Prostate gland (tissue), 2 donors: ENCODE results near the gene TAF11. TPM values are rescaled to one million over a fixed set of nuclear protein-coding genes. Genes with fewer than 3 reads are reported as not detected.

Experiments used
- DNase-seq: peaks from one replicate; pipeline ENCODE4 v3.0.0-alpha.2; 2019; ENCODE audit warnings: low spot score
- H3K27ac ChIP-seq, 2 donors: fragments of 200-600 bp; sonication (generic); 2 replicates each; pipeline ENCODE4 v1.5.1; 2017 to 2019
- H3K27me3 ChIP-seq: fragments of 200-600 bp; sonication (generic); replicated peaks from 2 replicates; pipeline ENCODE4 v1.5.1; 2019; ENCODE audit not compliant: insufficient read depth
- H3K36me3 ChIP-seq, 2 donors: fragments of 200-600 bp; sonication (generic); 1 replicate in 1 of 2; 2 replicates in 1 of 2; pipeline versions ENCODE4 v1.5.1 to v1.8.1; 2017 to 2019
- H3K4me1 ChIP-seq: fragments of 200-600 bp; sonication (generic); replicated peaks from 2 replicates; pipeline ENCODE4 v1.5.1; 2019
- H3K4me3 ChIP-seq, 2 donors: fragments of 200-600 bp; sonication (generic); 2 replicates each; pipeline ENCODE4 v1.5.1; 2017 to 2019
- H3K9me3 ChIP-seq: fragments of 200-600 bp; sonication (generic); 2 replicates; pipeline ENCODE4 v1.5.1; 2017
- CTCF ChIP-seq, 4 experiments: fragments of 200-600 bp in 2 of 4; fragments of 450-650 bp in 2 of 4; sonication (generic) in 2 of 4; IDR thresholded peaks; 1 replicate in 3 of 4; 2 replicates in 1 of 4; pipeline ENCODE4 v1.5.1; 2016 to 2019; ENCODE audit warnings: antibody characterized with exemption in 4 of 4, mild to moderate bottlenecking in 2 of 4, moderate library complexity in 2 of 4
- POLR2A ChIP-seq: fragments of 450-650 bp; IDR thresholded peaks from one replicate; pipeline ENCODE4 v1.6.1; 2016; ENCODE audit warnings: antibody characterized with exemption, mild to moderate bottlenecking
- POLR2AphosphoS5 ChIP-seq: sonication (generic); formaldehyde crosslinking; IDR thresholded peaks from one replicate; pipeline ENCODE4 v1.6.1; 2017; ENCODE audit warnings: antibody characterized with exemption
- WGBS: methylation state at CpG from one replicate; pipeline ENCODE4 v1.1.5; 2018; 5-methylcytosine and 5-hydroxymethylcytosine counted together
- intact Hi-C: fragments of 100-400 bp; cut with DNase I; formaldehyde crosslinking; loops from one replicate; pipeline ENCODE4 v1.14.2; 2022
- total RNA-seq, 2 donors: library from RNA; depleted of rRNA; stranded (reverse); fragments of >200 nt; gene quantifications; one replicate each; pipeline ENCODE4 v1.1.0, GENCODE V29; 2016

TAF11 gene
- total RNA-seq, 2 donors from 2014 or later, result 14.8 to 38.6 TPM

GRCh38 chr6:34928695-34929094 is 40.9 kb upstream of the TAF11 start:
- DNase-seq, result no peak
- Histone ChIP-seq H3K4me1 (no peaks in the 10 kb centered on the region), H3K36me3 (no peaks in the 10 kb centered on the region), H3K27me3 (no peaks in the 10 kb centered on the region), H3K27ac (no peak overlapping the region), H3K4me3 (no peak overlapping the region), H3K9me3 (no peaks in the 10 kb centered on the region)
- TF ChIP-seq POLR2A, result no peak
- TF ChIP-seq CTCF (IDR thresholded peaks at IDR 0.05), result no peak
- no peak for TF ChIP-seq POLR2AphosphoS5
- 96% methylated on average over 1 of the region's 1 CpG for WGBS
- intact Hi-C loops, result no loop called here

GRCh38 chr6:34928220-34928619 is 40.4 kb upstream of the TAF11 start:
- no peaks in the 10 kb centered on the region for H3K36me3 ChIP-seq
- TF ChIP-seq POLR2A (no peak), CTCF (IDR thresholded peaks at IDR 0.05) (no peak), POLR2AphosphoS5 (no peak)
- DNase-seq, result no peak
- H3K4me3 ChIP-seq, result no peak overlapping the region
- H3K27ac ChIP-seq, result no peak overlapping the region
- H3K9me3 ChIP-seq, result no peaks in the 10 kb centered on the region
- WGBS, result 81% methylated on average over 3 of the region's 3 CpGs
- H3K27me3 ChIP-seq, result no peaks in the 10 kb centered on the region
- no peaks in the 10 kb centered on the region for H3K4me1 ChIP-seq
- intact Hi-C loops, result no loop called here

GRCh38 chr6:34926655-34927054 is 38.8 kb upstream of the TAF11 start:
- intact Hi-C loops, result no loop called here
- Histone ChIP-seq H3K4me1 (no peaks in the 10 kb centered on the region), H3K4me3 (no peak overlapping the region), H3K27ac (no peak overlapping the region), H3K36me3 (no peaks in the 10 kb centered on the region), H3K9me3 (no peaks in the 10 kb centered on the region), H3K27me3 (no peaks in the 10 kb centered on the region)
- TF ChIP-seq POLR2AphosphoS5 (no peak), POLR2A (no peak), CTCF (IDR thresholded peaks at IDR 0.05) (no peak)
- no peak for DNase-seq

- H3K27ac ChIP-seq, result no peak overlapping the region
- intact Hi-C loops, result no loop called here
- no peak overlapping the region for H3K4me3 ChIP-seq
- H3K4me1 ChIP-seq, result no peaks in the 10 kb centered on the region
- H3K36me3 ChIP-seq, result no peaks in the 10 kb centered on the region
- no peak for DNase-seq
- 90% methylated on average over 9 of the region's 9 CpGs for WGBS
- H3K9me3 ChIP-seq, result no peaks in the 10 kb centered on the region
- no peak for TF ChIP-seq CTCF (IDR thresholded peaks at IDR 0.05)
- TF ChIP-seq POLR2AphosphoS5, result no peak
- no peak for TF ChIP-seq POLR2A
- H3K27me3 ChIP-seq, result no peaks in the 10 kb centered on the region
These were observed 37.2 kb upstream of the TAF11 start for GRCh38 chr6:34924831-34925625.

- intact Hi-C loops, result no loop called here
- no peak for TF ChIP-seq POLR2AphosphoS5
- TF ChIP-seq CTCF (IDR thresholded peaks at IDR 0.05), result no peak
- no peak for TF ChIP-seq POLR2A
- H3K4me3 ChIP-seq, result no peak overlapping the region
- H3K27me3 ChIP-seq, result no peaks in the 10 kb centered on the region
- H3K27ac ChIP-seq, result no peak overlapping the region
- no peaks in the 10 kb centered on the region for H3K36me3 ChIP-seq
- WGBS, result 74% methylated on average over 3 of the region's 3 CpGs
- DNase-seq, result no peak
- H3K9me3 ChIP-seq, result no peaks in the 10 kb centered on the region
- no peaks in the 10 kb centered on the region for H3K4me1 ChIP-seq
These were observed 34.4 kb upstream of the TAF11 start for GRCh38 chr6:34922177-34922663.
